H1 (cell line): ENCODE data around the gene SCRN1. TPM values are rescaled to one million over a fixed set of nuclear protein-coding genes. Genes with fewer than 3 reads are reported as not detected.

ENCODE experiments used
- CTCF ChIA-PET: fragments of 300-600 bp; sonication (Branson Sonifier 250); formaldehyde crosslinking; loops from one replicate; lab custom pipeline; 2021; ENCODE audit not compliant: partially characterized antibody; lab: Charles Lee
- POLR2A ChIA-PET: fragments of 300-600 bp; sonication (Branson Sonifier 250); formaldehyde crosslinking; loops from one replicate; lab custom pipeline; 2021; ENCODE audit warnings: inconsistent platforms; ENCODE audit not compliant: partially characterized antibody; lab: Charles Lee
- DNase-seq, 2 experiments: peaks; one replicate each; pipeline versions ENCODE4 v3.0.0 to v3.0.0-alpha.2; 2010 to 2022; ENCODE audit warnings: low spot score in 2 of 2, low read depth in 1 of 2, mixed read lengths in 1 of 2
- FAIRE-seq: peaks from 2 replicates; lab custom pipeline; 2011; peaks lifted over from hg19 to GRCh38; lab: Jason Lieb, UNC
- H2AFZ ChIP-seq: 2 replicates; pipeline ENCODE4 v1.8.1; 2012; ENCODE audit warnings: low read length, inconsistent platforms
- H2AK5ac ChIP-seq: 2 replicates; pipeline ENCODE4 v1.6.1; 2013; ENCODE audit warnings: low read depth, low read length
- H2BK120ac ChIP-seq: replicated peaks from 2 replicates; pipeline ENCODE3; 2013; ENCODE audit warnings: low read depth, low read length, inconsistent platforms
- H2BK12ac ChIP-seq: 2 replicates; pipeline ENCODE4 v1.6.1; 2013; ENCODE audit warnings: low read depth, low read length
- H2BK15ac ChIP-seq: 2 replicates; pipeline ENCODE4 v1.6.1; 2013; ENCODE audit warnings: low read length
- H2BK20ac ChIP-seq: 2 replicates; pipeline ENCODE4 v1.6.1; 2013; ENCODE audit warnings: low read length
- H2BK5ac ChIP-seq: 2 replicates; pipeline ENCODE4 v1.6.1; 2013; ENCODE audit warnings: low read depth, low read length
- H3K14ac ChIP-seq: 2 replicates; pipeline ENCODE4 v1.6.1; 2013; ENCODE audit warnings: inconsistent platforms; ENCODE audit not compliant: insufficient read length
- H3K18ac ChIP-seq: 2 replicates; pipeline ENCODE4 v1.6.1; 2013; ENCODE audit warnings: low read length; ENCODE audit errors: extremely low read depth
- H3K23ac ChIP-seq: 2 replicates; pipeline ENCODE4 v1.6.1; 2013; ENCODE audit warnings: inconsistent platforms; ENCODE audit not compliant: insufficient read length
- H3K23me2 ChIP-seq: 2 replicates; pipeline ENCODE4 v1.6.1; 2013; ENCODE audit warnings: low read depth, low read length
- H3K27ac ChIP-seq: 2 replicates; pipeline ENCODE4 v1.6.1; 2011; ENCODE audit warnings: low read depth, low read length, inconsistent platforms
- H3K27me3 ChIP-seq, 4 experiments: replicated peaks in 1 of 4; 1 replicate in 1 of 4; 2 replicates in 3 of 4; pipeline versions ENCODE4 v1.6.1 to v1.8.1; 2011 to 2013; ENCODE audit warnings: low read length in 3 of 4, mild to moderate bottlenecking in 3 of 4, inconsistent platforms in 2 of 4, mixed read lengths in 2 of 4, moderate library complexity in 1 of 4; ENCODE audit not compliant: control insufficient read depth in 3 of 4, insufficient read depth in 3 of 4; ENCODE audit errors: extremely low read depth in 1 of 4
- H3K36me3 ChIP-seq, 4 experiments: 2 replicates each; pipeline versions ENCODE4 v1.6.1 to v1.8.1; 2011 to 2013; ENCODE audit warnings: mild to moderate bottlenecking in 4 of 4, low read length in 3 of 4, moderate library complexity in 2 of 4, control low read depth in 1 of 4, inconsistent platforms in 1 of 4; ENCODE audit not compliant: insufficient read depth in 4 of 4, control insufficient read depth in 2 of 4
- H3K4ac ChIP-seq: replicated peaks from 2 replicates; pipeline ENCODE3; 2013; ENCODE audit warnings: low read length, low read depth, mixed read lengths, inconsistent platforms; ENCODE audit not compliant: insufficient read length
- H3K4me1 ChIP-seq, 4 experiments: replicated peaks in 1 of 4; 1 replicate in 1 of 4; 2 replicates in 3 of 4; pipeline versions ENCODE4 v1.6.1 to v1.8.1; 2011 to 2013; ENCODE audit warnings: low read length in 3 of 4, inconsistent platforms in 2 of 4, mixed read lengths in 1 of 4; ENCODE audit not compliant: insufficient read depth in 4 of 4, control insufficient read depth in 3 of 4
- H3K4me2 ChIP-seq, 2 experiments: 2 replicates each; pipeline versions ENCODE4 v1.6.1 to v1.8.1; 2011 to 2013; ENCODE audit warnings: low read depth in 2 of 2, low read length in 2 of 2, control low read depth in 1 of 2, inconsistent platforms in 1 of 2, mild to moderate bottlenecking in 1 of 2; ENCODE audit not compliant: insufficient read depth in 1 of 2
- H3K4me3 ChIP-seq, 4 experiments: fragments of 200-600, 300-600 bp in 1 of 4; sonication (generic), shearing (Covaris generic), sonication (Bioruptor Twin) in 1 of 4; 2 replicates each; pipeline versions ENCODE4 v1.5.1 to v1.8.1; 2011 to 2016; ENCODE audit warnings: low read length in 4 of 4, low read depth in 3 of 4, control low read depth in 2 of 4, inconsistent platforms in 2 of 4, mild to moderate bottlenecking in 2 of 4, mixed read lengths in 1 of 4, moderate library complexity in 1 of 4; ENCODE audit not compliant: insufficient read depth in 2 of 4; ENCODE audit errors: extremely low read depth in 1 of 4
- H3K56ac ChIP-seq: replicated peaks from 2 replicates; pipeline ENCODE3; 2013; ENCODE audit warnings: low read depth, mild to moderate bottlenecking, mixed read lengths, low read length, inconsistent platforms; ENCODE audit not compliant: insufficient read length
- H3K79me1 ChIP-seq: 2 replicates; pipeline ENCODE4 v1.6.1; 2013; ENCODE audit warnings: low read depth, low read length, control low read depth
- H3K79me2 ChIP-seq, 2 experiments: 2 replicates each; pipeline versions ENCODE4 v1.6.1 to v1.8.1; 2012 to 2013; ENCODE audit warnings: low read length in 2 of 2, mild to moderate bottlenecking in 2 of 2, inconsistent platforms in 1 of 2; ENCODE audit not compliant: insufficient read depth in 2 of 2, control insufficient read depth in 1 of 2
- H3K9ac ChIP-seq, 4 experiments: replicated peaks in 1 of 4; 1 replicate in 1 of 4; 2 replicates in 3 of 4; pipeline versions ENCODE4 v1.6.1 to v1.8.1; 2011 to 2013; ENCODE audit warnings: low read depth in 3 of 4, low read length in 3 of 4, control low read depth in 2 of 4, mild to moderate bottlenecking in 2 of 4, moderate library complexity in 2 of 4, inconsistent platforms in 1 of 4; ENCODE audit errors: extremely low read depth in 1 of 4
- H3K9me3 ChIP-seq, 2 experiments: 2 replicates each; pipeline versions ENCODE4 v1.6.1 to v1.8.1; 2012 to 2013; ENCODE audit warnings: mild to moderate bottlenecking in 2 of 2, moderate library complexity in 2 of 2, control low read depth in 1 of 2, inconsistent platforms in 1 of 2, low read depth in 1 of 2, low read length in 1 of 2, mixed read lengths in 1 of 2; ENCODE audit not compliant: insufficient read depth in 2 of 2
- H4K20me1 ChIP-seq, 2 experiments: replicated peaks in 1 of 2; 2 replicates each; pipeline versions ENCODE3 to v1.8.1; 2011 to 2013; ENCODE audit warnings: inconsistent platforms in 2 of 2, low read length in 2 of 2, mild to moderate bottlenecking in 1 of 2; ENCODE audit not compliant: insufficient read depth in 2 of 2, control insufficient read depth in 1 of 2
- H4K5ac ChIP-seq: 2 replicates; pipeline ENCODE4 v1.6.1; 2013; ENCODE audit warnings: low read length, low read depth, mixed read lengths, inconsistent platforms; ENCODE audit not compliant: insufficient read length
- H4K8ac ChIP-seq: 2 replicates; pipeline ENCODE4 v1.8.0; 2013; ENCODE audit warnings: mild to moderate bottlenecking, moderate library complexity, low read length, inconsistent platforms; ENCODE audit not compliant: insufficient read depth; ENCODE audit errors: extremely low read depth
- H4K91ac ChIP-seq: replicated peaks from 2 replicates; pipeline ENCODE3; 2013; ENCODE audit warnings: low read length, mixed read lengths, inconsistent platforms; ENCODE audit not compliant: insufficient read length
- FOSL1 ChIP-seq: IDR thresholded peaks from 2 replicates; pipeline ENCODE4 v1.6.1; 2011; ENCODE audit warnings: mild to moderate bottlenecking, low read depth, low read length, moderate library complexity; ENCODE audit not compliant: insufficient read depth
- HDAC2 ChIP-seq, 2 experiments: fragments of 300-600 bp in 1 of 2; sonication (generic) in 1 of 2; IDR thresholded peaks; 2 replicates each; pipeline ENCODE4 v1.6.1; 2011 to 2012; ENCODE audit warnings: low read depth in 2 of 2, low read length in 2 of 2, mild to moderate bottlenecking in 2 of 2, moderate library complexity in 2 of 2, borderline replicate concordance in 1 of 2, inconsistent platforms in 1 of 2
- KDM1A ChIP-seq: fragments of 200-600, 300-600 bp; sonication (generic); IDR thresholded peaks from 2 replicates; pipeline ENCODE4 v1.7.1; 2016; ENCODE audit warnings: mild to moderate bottlenecking, low read length, borderline replicate concordance
- NANOG ChIP-seq: IDR thresholded peaks from 2 replicates; pipeline ENCODE4 v1.6.1; 2011; ENCODE audit warnings: low read length, low read depth, mild to moderate bottlenecking, inconsistent platforms; ENCODE audit not compliant: insufficient read depth, poor library complexity, severe bottlenecking
- SP1 ChIP-seq: IDR thresholded peaks from 2 replicates; pipeline ENCODE4 v1.6.1; 2011; ENCODE audit warnings: low read depth, low read length
- SP2 ChIP-seq: IDR thresholded peaks from 2 replicates; pipeline ENCODE4 v1.6.1; 2012; ENCODE audit warnings: mild to moderate bottlenecking, low read length, inconsistent platforms
- WGBS, 2 experiments: shearing (Covaris generic) in 1 of 2; methylation state at CpG; one replicate each; pipeline versions ENCODE4 v1.1.6 to v1.1.7; 2013 to 2015; ENCODE audit warnings: low lambda C conversion rate in 2 of 2, mixed read lengths in 2 of 2, inconsistent platforms in 1 of 2, low coverage in 1 of 2, missing lambda C conversion rate in 1 of 2; ENCODE audit not compliant: insufficient replicate concordance in 2 of 2, insufficient coverage in 1 of 2, insufficient read length in 1 of 2; ENCODE audit errors: extremely low coverage in 1 of 2, missing lambda C conversion rate in 1 of 2; 5-methylcytosine and 5-hydroxymethylcytosine counted together
- polyA plus RNA-seq, 7 experiments: library from polyadenylated mRNA; depleted of rRNA in 3 of 7; stranded (reverse) in 5 of 7; unstranded in 2 of 7; fragments of >200 nt in 5 of 7; fragments of 200-250 nt in 2 of 7; gene quantifications; 1 replicate in 5 of 7; 2 replicates in 1 of 7; 4 replicates in 1 of 7; pipeline versions ENCODE4 v1.2.1 to v1.2.3, GENCODE V29; 2011 to 2013; ENCODE audit warnings: missing spikeins in 2 of 7, mixed read lengths in 2 of 7
- total RNA-seq: library from RNA; stranded (reverse); fragmentation: NEBNext Ultra II Directional; extraction: Animal tissue kit (Norgen Biotek cat#: 25700); gene quantifications from 2 replicates; pipeline ENCODE4 v1.2.1, GENCODE V29; 2021
- TF ChIP-seq, protein P1 (sequence below): IDR thresholded peaks from 2 replicates; pipeline ENCODE4 v1.6.1; 2011; ENCODE audit warnings: low read length, improper control_type of control experiment
- TF ChIP-seq, protein P2 (sequence below): IDR thresholded peaks from 2 replicates; pipeline ENCODE4 v1.6.1; 2012; ENCODE audit warnings: inconsistent platforms

SCRN1 gene
- total and polyA plus RNA-seq, 2 of the 8 experiments (the other 6 are each of a cell fraction or from before 2014, with no cell fraction given), result 36.0 to 75.8 TPM

DNA sequence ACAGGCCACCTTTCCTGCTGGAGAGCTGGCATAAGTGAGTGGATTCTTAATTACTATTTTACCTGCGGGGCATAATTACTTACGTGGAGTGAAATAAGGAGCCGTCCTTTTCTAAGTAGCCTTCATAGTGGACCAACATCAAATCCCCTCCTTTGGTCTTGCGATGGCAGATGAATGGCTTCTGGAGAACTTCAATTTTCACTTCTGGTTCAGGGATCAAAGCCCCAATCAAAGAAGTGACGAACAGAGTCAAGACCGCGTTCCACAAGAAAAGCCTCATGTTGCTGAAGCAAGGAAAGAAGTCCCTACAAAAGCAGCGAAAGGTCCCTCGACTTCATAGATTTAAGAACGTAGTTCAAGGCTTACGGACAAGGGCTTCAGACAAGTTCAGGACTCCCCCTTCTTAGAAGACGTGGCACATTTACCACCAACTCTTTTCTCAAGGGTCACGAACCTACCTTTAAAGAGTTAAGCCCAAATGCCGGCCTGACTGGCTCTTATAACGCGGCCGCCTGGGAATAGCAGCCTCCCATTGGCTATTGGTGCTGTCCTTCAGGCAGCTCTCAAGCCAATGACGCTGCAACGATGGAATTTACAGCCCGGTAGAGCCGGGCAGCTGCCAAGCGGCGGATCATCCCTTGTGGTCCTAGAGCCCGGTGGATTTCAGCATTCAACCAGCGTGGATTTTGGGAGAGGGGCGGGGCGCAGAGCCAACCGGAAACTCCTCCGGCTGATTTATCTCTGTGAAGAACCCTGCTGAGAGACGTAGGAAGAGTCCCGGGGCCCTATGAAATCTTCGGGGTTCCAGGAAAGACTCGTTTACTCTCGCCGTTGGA, 36.8 kb upstream of the SCRN1 start, which contains the start of gene FKBP14:
Gene FKBP14, minus strand, starts transcription at position 474 of the 836 bp plus-strand sequence. Its CDS starts 194 bp downstream, at position 280.
- Histone ChIP-seq H3K4me3 (peak within 1 kb of the TSS; percentile 83 to 97 (median 90)), H4K8ac (no peak within 1 kb of the TSS), H2AFZ (peak within 1 kb of the TSS; percentile 98), H2BK120ac (no peak within 1 kb of the TSS), H3K56ac (no peak within 1 kb of the TSS), H2BK5ac (no peak within 1 kb of the TSS), H3K18ac (no peak within 1 kb of the TSS; the same call in 1 of the 2 replicates), H3K27me3 (no peaks in the 10 kb centered on the region), H2AK5ac (no peak within 1 kb of the TSS), H2BK12ac (no peak within 1 kb of the TSS), H3K4ac (no peak within 1 kb of the TSS), H3K23me2 (peaks cover 11% of the 10 kb centered on the region), H3K4me1 (peaks cover 0 to 13% (median 4%) of the 10 kb centered on the region in 4 experiments; a peak in 5 of 7 replicates), H4K91ac (no peak within 1 kb of the TSS), H3K79me2 (peaks cover 8 to 61% of the 10 kb centered on the region in 2 experiments), H3K23ac (no peak within 1 kb of the TSS), H3K79me1 (peaks cover 2% of the 10 kb centered on the region; the same call in 1 of the 2 replicates), H4K20me1 (peaks cover 0 to 12% of the 10 kb centered on the region in 2 experiments), H3K9ac (peak within 1 kb of the TSS; percentile 52 to 89 (median 71)), H2BK15ac (no peak within 1 kb of the TSS), H4K5ac (peak within 1 kb of the TSS; percentile 5), H3K9me3 (no peaks in the 10 kb centered on the region), H3K27ac (no peak within 1 kb of the TSS; the same call in 1 of the 2 replicates), H3K36me3 (0 out of 8 replicates have a peak, but pooled peaks cover 0 to 3% (median 0%) of the 10 kb centered on the region in 4 experiments), H3K14ac (no peak within 1 kb of the TSS), H3K4me2 (peak within 1 kb of the TSS; percentile 85 to 96), H2BK20ac (no peak within 1 kb of the TSS)
- ChIA-PET POLR2A (interaction anchor here (0.7 to 1.6 kb wide), 4 partner anchors 13 to 108 kb away, joined by 3 to 5 read pairs (median 4); partner anchors contain the start of gene MTURN), CTCF (interaction anchor here (1.6 kb wide), 1 partner anchor 35 kb away, joined by 4 read pairs; no protein-coding TSS in a partner anchor)
- WGBS, 2 experiments, result 1% methylated on average over 35 of the region's 35 CpGs; no CpG with 5 or more reads in 1 of the 2 experiments
- DNase-seq, result peak; percentile 91 to 97
- peak; percentile 81 for FAIRE-seq
- TF ChIP-seq SP1 (peak; percentile 99), NANOG (peak; percentile 38), KDM1A (no peak), SP2 (peak; percentile 90), HDAC2 (IDR thresholded peaks at IDR 0.05; ENCODE audit: borderline replicate concordance in 1 of 2, low read depth in 2 of 2, low read length in 2 of 2) (peak; percentile 16 to 68; a peak in 1 of 4 replicates), FOSL1 (peak; percentile 96)
- TF ChIP-seq, protein P1, sequence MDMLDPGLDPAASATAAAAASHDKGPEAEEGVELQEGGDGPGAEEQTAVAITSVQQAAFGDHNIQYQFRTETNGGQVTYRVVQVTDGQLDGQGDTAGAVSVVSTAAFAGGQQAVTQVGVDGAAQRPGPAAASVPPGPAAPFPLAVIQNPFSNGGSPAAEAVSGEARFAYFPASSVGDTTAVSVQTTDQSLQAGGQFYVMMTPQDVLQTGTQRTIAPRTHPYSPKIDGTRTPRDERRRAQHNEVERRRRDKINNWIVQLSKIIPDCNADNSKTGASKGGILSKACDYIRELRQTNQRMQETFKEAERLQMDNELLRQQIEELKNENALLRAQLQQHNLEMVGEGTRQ, result no peak
- TF ChIP-seq, protein P2, sequence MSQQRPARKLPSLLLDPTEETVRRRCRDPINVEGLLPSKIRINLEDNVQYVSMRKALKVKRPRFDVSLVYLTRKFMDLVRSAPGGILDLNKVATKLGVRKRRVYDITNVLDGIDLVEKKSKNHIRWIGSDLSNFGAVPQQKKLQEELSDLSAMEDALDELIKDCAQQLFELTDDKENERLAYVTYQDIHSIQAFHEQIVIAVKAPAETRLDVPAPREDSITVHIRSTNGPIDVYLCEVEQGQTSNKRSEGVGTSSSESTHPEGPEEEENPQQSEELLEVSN, result no peak
